Retinal pigment epithelial cell (primary cell): ENCODE data around the gene LYRM2.

Experiments used
- DNase-seq: peaks from one replicate; pipeline ENCODE4 v3.0.0-alpha.2; 2010; ENCODE audit warnings: low read depth
- H3K4me3 ChIP-seq: 2 replicates; pipeline ENCODE4 v1.5.1; 2011; ENCODE audit warnings: mild to moderate bottlenecking, low read length, control low read depth, moderate library complexity
- TF ChIP-seq, protein P1 (sequence below): conservative IDR thresholded peaks from 2 replicates; pipeline ENCODE4 v1.5.1; 2011; ENCODE audit warnings: low read depth, low read length, control low read depth, inconsistent platforms

LYRM2 gene

DNA sequence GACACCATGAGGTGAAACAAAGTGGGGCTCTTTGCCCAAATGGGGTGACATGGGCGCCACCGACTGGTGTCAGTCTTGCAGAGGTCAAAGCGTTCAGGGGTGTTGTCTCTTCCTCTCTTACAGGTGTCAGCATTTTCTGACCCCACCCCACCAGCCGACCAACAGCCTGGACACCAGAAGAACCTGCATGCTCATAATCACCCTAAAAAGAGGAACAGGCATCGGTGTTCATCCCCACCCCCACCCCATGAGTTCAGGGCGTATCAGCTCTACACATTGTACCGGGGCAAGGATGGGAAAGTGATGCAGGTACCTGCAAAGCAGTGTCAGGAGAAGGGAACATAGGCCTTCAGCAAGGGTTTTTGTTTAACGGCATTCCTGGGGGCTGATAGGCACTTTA lies 14.8 kb downstream of the LYRM2 start:
- TF ChIP-seq, protein P1, sequence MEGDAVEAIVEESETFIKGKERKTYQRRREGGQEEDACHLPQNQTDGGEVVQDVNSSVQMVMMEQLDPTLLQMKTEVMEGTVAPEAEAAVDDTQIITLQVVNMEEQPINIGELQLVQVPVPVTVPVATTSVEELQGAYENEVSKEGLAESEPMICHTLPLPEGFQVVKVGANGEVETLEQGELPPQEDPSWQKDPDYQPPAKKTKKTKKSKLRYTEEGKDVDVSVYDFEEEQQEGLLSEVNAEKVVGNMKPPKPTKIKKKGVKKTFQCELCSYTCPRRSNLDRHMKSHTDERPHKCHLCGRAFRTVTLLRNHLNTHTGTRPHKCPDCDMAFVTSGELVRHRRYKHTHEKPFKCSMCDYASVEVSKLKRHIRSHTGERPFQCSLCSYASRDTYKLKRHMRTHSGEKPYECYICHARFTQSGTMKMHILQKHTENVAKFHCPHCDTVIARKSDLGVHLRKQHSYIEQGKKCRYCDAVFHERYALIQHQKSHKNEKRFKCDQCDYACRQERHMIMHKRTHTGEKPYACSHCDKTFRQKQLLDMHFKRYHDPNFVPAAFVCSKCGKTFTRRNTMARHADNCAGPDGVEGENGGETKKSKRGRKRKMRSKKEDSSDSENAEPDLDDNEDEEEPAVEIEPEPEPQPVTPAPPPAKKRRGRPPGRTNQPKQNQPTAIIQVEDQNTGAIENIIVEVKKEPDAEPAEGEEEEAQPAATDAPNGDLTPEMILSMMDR = no peak
- no peak for DNase-seq
- no peak overlapping the region for H3K4me3 ChIP-seq

DNA sequence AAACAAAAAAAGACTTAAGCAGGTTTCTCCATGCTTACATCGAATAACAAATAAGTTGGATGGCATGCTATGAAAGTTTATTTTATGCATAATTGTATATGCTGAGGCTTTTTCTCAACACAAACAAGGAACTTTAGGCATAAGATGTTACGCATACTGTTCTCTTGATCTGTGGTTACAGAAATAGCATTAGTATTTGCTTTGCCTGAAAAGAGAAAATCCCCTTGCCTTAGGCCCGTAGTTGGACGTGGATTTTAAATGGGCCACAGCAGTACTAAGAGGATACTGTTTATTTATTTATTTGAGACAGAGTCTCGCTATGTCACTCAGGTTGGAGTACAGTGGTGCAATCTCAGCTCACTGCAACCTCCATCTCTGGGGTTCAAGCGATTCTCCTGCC lies 19.0 kb downstream of the LYRM2 start:
- DNase-seq = no peak
- TF ChIP-seq, protein P1 = no peak
- no peak overlapping the region for H3K4me3 ChIP-seq

DNA sequence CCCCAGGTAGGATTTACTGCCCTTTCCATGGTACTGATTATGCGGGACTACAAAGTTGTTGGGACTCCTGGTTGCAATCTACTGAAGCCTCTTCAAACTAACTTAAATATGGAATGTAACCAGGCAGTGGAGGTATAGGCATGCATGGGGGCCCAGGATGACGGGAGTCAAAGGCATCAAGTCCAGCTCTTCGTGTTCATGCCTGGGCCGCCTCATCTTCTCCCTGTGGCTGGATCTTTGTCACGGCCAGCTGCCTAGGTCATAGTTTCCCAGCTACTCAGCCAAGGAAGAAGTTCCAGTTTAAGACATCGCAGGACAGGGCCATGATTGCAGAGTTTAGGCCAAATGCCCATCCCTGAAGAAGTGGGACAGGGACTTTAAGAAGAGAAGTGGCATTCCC lies 20.5 kb downstream of the LYRM2 start:
- DNase-seq = no peak
- no peak overlapping the region for H3K4me3 ChIP-seq
- TF ChIP-seq, protein P1 = no peak

DNA sequence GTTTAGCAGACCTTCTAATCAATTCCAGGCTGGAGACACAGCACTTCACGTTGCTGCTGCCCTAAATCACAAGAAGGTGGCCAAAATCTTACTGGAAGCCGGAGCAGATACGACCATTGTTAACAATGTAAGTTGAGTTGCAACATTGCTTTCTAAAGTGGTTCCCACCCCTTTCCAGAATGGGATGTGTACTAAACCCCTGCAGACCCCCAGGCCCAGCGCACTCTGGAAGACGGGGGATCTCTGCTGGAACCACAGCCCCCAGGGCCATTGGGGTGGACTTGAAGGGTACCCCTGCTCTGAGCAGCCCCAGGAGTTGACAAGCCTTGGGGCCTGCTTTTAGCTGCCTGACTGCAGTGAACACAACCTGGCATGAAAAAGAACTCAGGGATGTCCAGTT lies 22.0 kb downstream of the LYRM2 start:
- no peak overlapping the region for H3K4me3 ChIP-seq
- TF ChIP-seq, protein P1 = no peak
- no peak for DNase-seq

DNA sequence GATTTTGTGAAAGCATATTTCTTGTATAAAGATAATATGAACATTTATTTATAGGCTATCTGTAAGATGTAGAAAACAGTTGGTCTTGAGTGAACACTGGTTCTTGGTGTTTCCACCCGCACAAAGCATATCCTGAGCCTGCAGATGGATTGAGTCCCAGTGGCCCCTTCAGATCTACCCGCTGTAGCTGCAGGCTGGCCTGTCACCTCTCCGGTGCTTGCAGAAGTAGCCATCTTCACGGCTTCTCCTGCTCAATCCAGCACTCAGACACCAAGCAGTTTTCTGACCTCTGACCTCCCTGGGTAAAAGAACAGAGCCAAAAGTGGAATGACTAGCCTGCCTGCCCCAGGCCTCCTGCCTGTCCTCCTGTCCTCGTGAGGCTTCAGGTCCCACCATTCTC lies 22.7 kb downstream of the LYRM2 start:
- TF ChIP-seq, protein P1 = no peak
- no peak overlapping the region for H3K4me3 ChIP-seq
- no peak for DNase-seq

DNA sequence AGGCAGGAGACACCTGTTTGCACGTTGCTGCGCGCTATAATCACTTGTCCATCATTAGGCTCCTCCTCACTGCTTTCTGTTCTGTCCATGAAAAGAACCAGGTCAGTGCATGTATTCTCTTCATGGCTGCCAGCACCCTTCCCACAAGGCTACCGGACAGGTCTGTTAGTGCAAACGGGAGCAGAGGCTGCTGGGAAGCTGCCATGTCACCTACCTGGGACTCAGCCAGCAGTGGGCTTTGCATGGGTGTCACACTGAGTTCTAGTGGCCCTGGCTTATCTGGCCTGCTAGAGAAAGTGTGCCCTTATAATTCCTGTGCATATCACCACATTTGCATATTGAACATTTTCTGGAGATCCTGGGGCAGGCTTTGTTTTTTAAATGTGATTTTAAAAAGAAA lies 24.8 kb downstream of the LYRM2 start:
- TF ChIP-seq, protein P1 = no peak
- no peak overlapping the region for H3K4me3 ChIP-seq
- DNase-seq = no peak

DNA sequence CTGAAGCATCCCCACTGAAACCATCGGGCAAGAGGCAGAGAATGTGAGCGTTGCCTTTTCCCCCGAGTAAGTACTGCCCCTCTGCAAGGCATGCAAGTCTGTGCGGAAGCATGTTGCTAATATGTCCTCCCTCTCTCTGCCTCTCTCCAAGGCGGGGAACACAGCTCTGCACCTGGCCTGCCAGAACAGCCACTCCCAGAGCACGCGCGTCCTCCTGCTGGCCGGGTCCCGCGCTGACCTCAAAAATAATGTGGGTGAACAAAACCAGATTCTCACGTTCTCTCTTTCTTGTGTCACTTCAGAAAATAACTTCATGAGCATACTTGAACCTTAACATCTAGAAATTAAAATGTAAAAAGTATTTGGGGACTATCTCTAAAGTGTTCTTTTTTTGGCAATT lies 26.4 kb downstream of the LYRM2 start:
- DNase-seq = no peak
- TF ChIP-seq, protein P1 = no peak
- H3K4me3 ChIP-seq = no peak overlapping the region
